D721Med (cell line): ENCODE data around the gene INPP4B.

Source experiments
- DNase-seq: peaks from one replicate; pipeline ENCODE4 v3.0.0; 2011; ENCODE audit warnings: low spot score; ENCODE audit not compliant: insufficient read length
- FAIRE-seq: peaks from 2 replicates; lab custom pipeline; 2011; peaks lifted over from hg19 to GRCh38; lab: Jason Lieb, UNC
- TF ChIP-seq, protein P1 (sequence below): IDR thresholded peaks from 2 replicates; pipeline ENCODE4 v1.5.1; 2012; ENCODE audit warnings: mild to moderate bottlenecking, control low read depth; ENCODE audit not compliant: insufficient read depth; ENCODE audit errors: missing control alignments

Gene INPP4B

GRCh38 chr4:142358656-142359055 is 487.4 kb downstream of the INPP4B start:
- DNase-seq = no peak
- TF ChIP-seq, protein P1, sequence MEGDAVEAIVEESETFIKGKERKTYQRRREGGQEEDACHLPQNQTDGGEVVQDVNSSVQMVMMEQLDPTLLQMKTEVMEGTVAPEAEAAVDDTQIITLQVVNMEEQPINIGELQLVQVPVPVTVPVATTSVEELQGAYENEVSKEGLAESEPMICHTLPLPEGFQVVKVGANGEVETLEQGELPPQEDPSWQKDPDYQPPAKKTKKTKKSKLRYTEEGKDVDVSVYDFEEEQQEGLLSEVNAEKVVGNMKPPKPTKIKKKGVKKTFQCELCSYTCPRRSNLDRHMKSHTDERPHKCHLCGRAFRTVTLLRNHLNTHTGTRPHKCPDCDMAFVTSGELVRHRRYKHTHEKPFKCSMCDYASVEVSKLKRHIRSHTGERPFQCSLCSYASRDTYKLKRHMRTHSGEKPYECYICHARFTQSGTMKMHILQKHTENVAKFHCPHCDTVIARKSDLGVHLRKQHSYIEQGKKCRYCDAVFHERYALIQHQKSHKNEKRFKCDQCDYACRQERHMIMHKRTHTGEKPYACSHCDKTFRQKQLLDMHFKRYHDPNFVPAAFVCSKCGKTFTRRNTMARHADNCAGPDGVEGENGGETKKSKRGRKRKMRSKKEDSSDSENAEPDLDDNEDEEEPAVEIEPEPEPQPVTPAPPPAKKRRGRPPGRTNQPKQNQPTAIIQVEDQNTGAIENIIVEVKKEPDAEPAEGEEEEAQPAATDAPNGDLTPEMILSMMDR = no peak
- FAIRE-seq = no peak

- DNase-seq (no peak), FAIRE-seq (no peak)
- TF ChIP-seq, protein P1 = no peak
These were observed 489.3 kb downstream of the INPP4B start for GRCh38 chr4:142356801-142357200.

DNA sequence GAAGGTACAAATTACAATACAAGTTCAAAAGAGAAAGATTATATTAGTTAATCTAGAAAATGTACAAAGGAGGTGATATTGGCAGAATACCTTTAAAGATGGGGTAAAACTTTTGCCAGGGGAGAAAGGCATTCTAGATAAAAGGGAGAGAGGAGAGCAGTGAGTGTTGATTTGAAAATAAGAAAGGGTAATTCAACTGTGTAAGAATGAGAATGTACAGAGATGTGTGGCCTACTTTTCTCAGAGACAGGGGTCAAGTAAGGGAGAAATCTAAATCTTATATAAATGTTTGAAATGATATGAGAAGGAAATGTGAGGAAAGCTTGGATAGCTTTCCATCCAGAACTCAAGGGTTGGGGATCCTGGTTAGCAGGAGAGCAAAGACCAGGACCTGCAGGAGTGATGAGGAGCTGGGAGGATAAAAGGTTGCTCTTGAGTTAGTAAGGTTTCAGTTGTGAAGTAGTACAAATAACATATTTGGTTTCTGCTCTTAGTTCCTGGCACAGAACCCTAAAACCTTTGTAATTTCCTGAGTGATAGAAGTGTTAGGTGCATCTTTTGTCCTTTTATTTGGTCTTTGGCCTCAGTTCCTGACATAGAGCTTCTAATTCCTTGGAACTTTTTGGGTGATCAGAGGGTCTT is 489.9 kb downstream of the INPP4B start:
- TF ChIP-seq, protein P1 = no peak
- DNase-seq (no peak), FAIRE-seq (no peak)

GRCh38 chr4:142355421-142355930 is 490.6 kb downstream of the INPP4B start:
- FAIRE-seq (no peak), DNase-seq (no peak)
- TF ChIP-seq, protein P1 = no peak

GRCh38 chr4:142354794-142355420 is 491.2 kb downstream of the INPP4B start:
- DNase-seq (no peak), FAIRE-seq (no peak)

GRCh38 chr4:142354041-142354440 is 492.1 kb downstream of the INPP4B start:
- TF ChIP-seq, protein P1 = no peak
- FAIRE-seq (no peak), DNase-seq (no peak)

More at GRCh38 chr4:142354794-142355420, 491.2 kb downstream of the INPP4B start:
- TF ChIP-seq, protein P1 = no peak

GRCh38 chr4:142353149-142353738 is 492.9 kb downstream of the INPP4B start:
- TF ChIP-seq, protein P1 = peak; percentile 80
- peak; percentile 78 for FAIRE-seq
- no peak for DNase-seq
